Testis (tissue), 2 donors: ENCODE data around the gene C1QBP.

Source experiments
- POLR2A ChIP-seq: fragments of 450-650 bp; IDR thresholded peaks from one replicate; pipeline ENCODE4 v1.6.1; 2017; ENCODE audit warnings: antibody characterized with exemption, mild to moderate bottlenecking, moderate library complexity
- TF ChIP-seq, protein P1 (sequence below), 3 experiments: fragments of 450-650 bp in 2 of 3; fragments of 200-600 bp in 1 of 3; sonication (generic) in 1 of 3; IDR thresholded peaks; one replicate each; pipeline ENCODE4 v1.5.1; 2016 to 2019; ENCODE audit warnings: antibody characterized with exemption in 3 of 3, mild to moderate bottlenecking in 2 of 3, moderate library complexity in 1 of 3

DNA sequence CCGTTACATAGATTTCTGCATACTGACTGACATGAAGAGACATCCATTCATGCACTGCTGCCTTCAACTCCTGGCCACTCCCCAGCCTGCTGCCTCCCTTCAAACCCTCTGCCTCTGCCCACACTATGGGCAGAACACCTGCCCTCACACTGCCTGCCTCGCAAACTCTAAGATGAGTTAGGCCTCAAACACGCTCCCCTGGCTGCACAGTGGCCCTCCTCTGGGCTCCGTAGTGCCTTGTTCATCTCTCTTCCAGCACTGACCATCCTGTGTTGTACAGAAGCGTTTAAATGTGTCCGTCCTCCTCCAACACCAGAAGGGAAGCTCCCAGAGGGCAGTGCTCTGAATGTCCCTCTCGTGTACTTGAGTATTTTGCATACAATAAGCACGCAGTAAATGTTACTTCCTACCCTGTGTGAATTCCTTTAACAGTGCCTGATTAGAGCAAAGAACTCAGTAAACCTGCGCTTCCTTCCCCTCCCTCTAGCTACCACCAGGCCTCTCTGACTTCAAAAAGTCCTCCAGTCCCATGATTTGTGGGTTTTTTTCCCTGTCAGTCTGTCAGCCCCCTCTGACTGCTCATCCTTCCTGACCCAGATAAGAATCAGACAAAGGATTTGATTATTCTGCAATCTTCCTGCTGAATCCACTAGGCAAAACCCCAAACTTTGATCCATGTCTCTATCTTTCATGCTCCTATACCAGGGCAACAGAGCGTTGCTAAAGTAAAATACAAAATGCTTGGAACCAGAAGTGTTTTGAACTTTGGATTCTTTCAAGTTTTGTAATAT, 26.0 kb upstream of the C1QBP start:
- TF ChIP-seq, protein P1, sequence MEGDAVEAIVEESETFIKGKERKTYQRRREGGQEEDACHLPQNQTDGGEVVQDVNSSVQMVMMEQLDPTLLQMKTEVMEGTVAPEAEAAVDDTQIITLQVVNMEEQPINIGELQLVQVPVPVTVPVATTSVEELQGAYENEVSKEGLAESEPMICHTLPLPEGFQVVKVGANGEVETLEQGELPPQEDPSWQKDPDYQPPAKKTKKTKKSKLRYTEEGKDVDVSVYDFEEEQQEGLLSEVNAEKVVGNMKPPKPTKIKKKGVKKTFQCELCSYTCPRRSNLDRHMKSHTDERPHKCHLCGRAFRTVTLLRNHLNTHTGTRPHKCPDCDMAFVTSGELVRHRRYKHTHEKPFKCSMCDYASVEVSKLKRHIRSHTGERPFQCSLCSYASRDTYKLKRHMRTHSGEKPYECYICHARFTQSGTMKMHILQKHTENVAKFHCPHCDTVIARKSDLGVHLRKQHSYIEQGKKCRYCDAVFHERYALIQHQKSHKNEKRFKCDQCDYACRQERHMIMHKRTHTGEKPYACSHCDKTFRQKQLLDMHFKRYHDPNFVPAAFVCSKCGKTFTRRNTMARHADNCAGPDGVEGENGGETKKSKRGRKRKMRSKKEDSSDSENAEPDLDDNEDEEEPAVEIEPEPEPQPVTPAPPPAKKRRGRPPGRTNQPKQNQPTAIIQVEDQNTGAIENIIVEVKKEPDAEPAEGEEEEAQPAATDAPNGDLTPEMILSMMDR (IDR thresholded peaks at IDR 0.05): no peak
- no peak for TF ChIP-seq POLR2A
